ENCODE data around the gene GTPBP6. TPM values are rescaled to one million over a fixed set of nuclear protein-coding genes. Genes with fewer than 3 reads are reported as not detected.
"Not testable (repeated sequence)": the region's sequence is repeated elsewhere in the genome, so short reads cannot be mapped to it uniquely, and the experiment has no call there.

Gene GTPBP6
- total and polyA plus RNA-seq, 4 donors = 11.8 to 79.1 (median 59.6) TPM

GRCh38 chrX:258291-259040, 60.1 kb downstream of the GTPBP6 start:
- H3K4me3 ChIP-seq = no peak overlapping the region
- no peaks in the 10 kb centered on the region for H3K27me3 ChIP-seq (ENCODE audit: control insufficient read depth in 3 of 3, insufficient read depth in 3 of 3, low read length in 2 of 3)
- H3K9me3 ChIP-seq (ENCODE audit: control insufficient read depth in 4 of 4, insufficient read depth in 3 of 4, low read length in 3 of 4) = peaks cover 0 to 4% (median 0%) of the 10 kb centered on the region in 4 donors
- 78 to 90% methylated on average over 8 of the region's 8 CpGs for WGBS, 2 donors
- no peak overlapping the region for H3K27ac ChIP-seq (ENCODE audit: low read depth in 1 of 2, low read length in 1 of 2)
- no peak for TF ChIP-seq CTCF (IDR thresholded peaks at IDR 0.05; ENCODE audit: control extremely low read depth, extremely low read depth)
- DNase-seq (no peak), ATAC-seq (ENCODE audit: insufficient read depth, low FRiP score) (no peak)
- no peak overlapping the region for H3K9ac ChIP-seq (ENCODE audit: insufficient read depth in 1 of 2, low read length in 2 of 2)
- no peaks in the 10 kb centered on the region for H3K36me3 ChIP-seq (ENCODE audit: control insufficient read depth in 4 of 4, insufficient read depth in 4 of 4, low read length in 4 of 4)
- peaks cover 0 to 2% (median 0%) of the 10 kb centered on the region in 5 donors for H3K4me1 ChIP-seq (ENCODE audit: control insufficient read depth in 5 of 5, insufficient read depth in 5 of 5, low read length in 5 of 5)

- ATAC-seq (ENCODE audit: insufficient read depth, low FRiP score) = no peak
- DNase-seq = no peak
- H3K4me1 ChIP-seq (ENCODE audit: control insufficient read depth in 5 of 5, insufficient read depth in 5 of 5, low read length in 5 of 5) = peaks cover 0 to 2% (median 0%) of the 10 kb centered on the region in 5 donors
Observed at GRCh38 chrX:257681-258289, 60.8 kb downstream of the GTPBP6 start.

GRCh38 chrX:257054-257453, 61.5 kb downstream of the GTPBP6 start:
- not testable (repeated sequence) for H3K9ac ChIP-seq (ENCODE audit: insufficient read depth in 1 of 2, low read length in 2 of 2); H3K4me3 ChIP-seq; H3K27me3 ChIP-seq (ENCODE audit: control insufficient read depth in 3 of 3, insufficient read depth in 3 of 3, low read length in 2 of 3); ATAC-seq (ENCODE audit: insufficient read depth, low FRiP score); H3K36me3 ChIP-seq (ENCODE audit: control insufficient read depth in 4 of 4, insufficient read depth in 4 of 4, low read length in 4 of 4); H3K27ac ChIP-seq (ENCODE audit: low read depth in 1 of 2, low read length in 1 of 2); H3K9me3 ChIP-seq (ENCODE audit: control insufficient read depth in 4 of 4, insufficient read depth in 3 of 4, low read length in 3 of 4); DNase-seq; H3K4me1 ChIP-seq (ENCODE audit: control insufficient read depth in 5 of 5, insufficient read depth in 5 of 5, low read length in 5 of 5)
- WGBS, 2 donors = 91 to 94% methylated on average over 14 of the region's 14 CpGs

More at GRCh38 chrX:257681-258289, 60.8 kb downstream of the GTPBP6 start:
- no peak for TF ChIP-seq CTCF (IDR thresholded peaks at IDR 0.05; ENCODE audit: control extremely low read depth, extremely low read depth)
- no peaks in the 10 kb centered on the region for H3K27me3 ChIP-seq (ENCODE audit: control insufficient read depth in 3 of 3, insufficient read depth in 3 of 3, low read length in 2 of 3)
- peaks cover 0 to 4% (median 0%) of the 10 kb centered on the region in 4 donors for H3K9me3 ChIP-seq (ENCODE audit: control insufficient read depth in 4 of 4, insufficient read depth in 3 of 4, low read length in 3 of 4)
- 78 to 84% methylated on average over 21 of the region's 21 CpGs for WGBS, 2 donors
- H3K27ac ChIP-seq (ENCODE audit: low read depth in 1 of 2, low read length in 1 of 2) = no peak overlapping the region
- no peak overlapping the region for H3K9ac ChIP-seq (ENCODE audit: insufficient read depth in 1 of 2, low read length in 2 of 2)
- H3K36me3 ChIP-seq (ENCODE audit: control insufficient read depth in 4 of 4, insufficient read depth in 4 of 4, low read length in 4 of 4) = no peaks in the 10 kb centered on the region
- no peak overlapping the region for H3K4me3 ChIP-seq

- Histone ChIP-seq H3K4me3 (no peak overlapping the region), H3K36me3 (ENCODE audit: control insufficient read depth in 4 of 4, insufficient read depth in 4 of 4, low read length in 4 of 4) (no peaks in the 10 kb centered on the region), H3K9me3 (ENCODE audit: control insufficient read depth in 4 of 4, insufficient read depth in 3 of 4, low read length in 3 of 4) (peaks cover 0 to 4% (median 0%) of the 10 kb centered on the region in 4 donors), H3K9ac (ENCODE audit: insufficient read depth in 1 of 2, low read length in 2 of 2) (no peak overlapping the region), H3K27me3 (ENCODE audit: control insufficient read depth in 3 of 3, insufficient read depth in 3 of 3, low read length in 2 of 3) (no peaks in the 10 kb centered on the region), H3K4me1 (ENCODE audit: control insufficient read depth in 5 of 5, insufficient read depth in 5 of 5, low read length in 5 of 5) (no peaks in the 10 kb centered on the region), H3K27ac (ENCODE audit: low read depth in 1 of 2, low read length in 1 of 2) (no peak overlapping the region)
- DNase-seq (no peak), ATAC-seq (ENCODE audit: insufficient read depth, low FRiP score) (no peak)
- no peak for TF ChIP-seq CTCF (IDR thresholded peaks at IDR 0.05; ENCODE audit: control extremely low read depth, extremely low read depth)
- WGBS, 2 donors = 78 to 91% methylated on average over 28 of the region's 28 CpGs
Observed at GRCh38 chrX:255923-256331, 62.7 kb downstream of the GTPBP6 start.

Measured in lung (tissue), 12 donors.